Hepatocyte (in vitro differentiated cells): ENCODE results near the gene DHRS7B. TPM values are rescaled to one million over a fixed set of nuclear protein-coding genes. Genes with fewer than 3 reads are reported as not detected.
A peak's percentile ranks its signal among the peaks of the same experiment; 100 is the strongest.

Experiments
- DNase-seq: peaks from one replicate; pipeline ENCODE4 v3.0.0-alpha.2; 2016; ENCODE audit warnings: low spot score
- H2AFZ ChIP-seq: fragments of 200-600 bp; sonication (generic); 2 replicates; pipeline ENCODE4 v1.6.0; 2016; ENCODE audit warnings: antibody characterized with exemption, mild to moderate bottlenecking
- H3K27ac ChIP-seq: fragments of 200-600 bp; sonication (generic); 2 replicates; pipeline ENCODE4 v1.5.1; 2016; ENCODE audit warnings: mild to moderate bottlenecking
- H3K27me3 ChIP-seq: fragments of 200-600 bp; sonication (generic); 2 replicates; pipeline ENCODE4 v1.6.1; 2016
- H3K36me3 ChIP-seq: fragments of 200-600 bp; sonication (generic); replicated peaks from 2 replicates; pipeline ENCODE4 v1.5.1; 2016; ENCODE audit warnings: low read depth; ENCODE audit not compliant: insufficient read depth
- H3K4me1 ChIP-seq: fragments of 200-600 bp; sonication (generic); 2 replicates; pipeline ENCODE4 v1.5.1; 2016; ENCODE audit warnings: mild to moderate bottlenecking, moderate library complexity; ENCODE audit not compliant: insufficient read depth
- H3K4me2 ChIP-seq: fragments of 200-600 bp; sonication (generic); 2 replicates; pipeline ENCODE4 v1.6.0; 2016
- H3K4me3 ChIP-seq: fragments of 200-600 bp; sonication (generic); 2 replicates; pipeline ENCODE4 v1.5.1; 2016; ENCODE audit warnings: mild to moderate bottlenecking
- H3K79me2 ChIP-seq: fragments of 200-600 bp; sonication (generic); 2 replicates; pipeline ENCODE4 v1.6.0; 2017; ENCODE audit warnings: mild to moderate bottlenecking
- H3K9me2 ChIP-seq: fragments of 200-600 bp; sonication (generic); replicated peaks from 2 replicates; pipeline ENCODE4 v1.6.0; 2017; ENCODE audit warnings: mild to moderate bottlenecking; ENCODE audit not compliant: insufficient read depth
- H3K9me3 ChIP-seq: fragments of 200-600 bp; sonication (generic); 2 replicates; pipeline ENCODE4 v1.5.1; 2016; ENCODE audit warnings: low read depth, mild to moderate bottlenecking
- H4K20me1 ChIP-seq: fragments of 200-600 bp; sonication (generic); 2 replicates; pipeline ENCODE4 v1.6.0; 2016; ENCODE audit warnings: mild to moderate bottlenecking; ENCODE audit not compliant: insufficient read depth, poor library complexity, severe bottlenecking
- CTCF ChIP-seq: fragments of 200-600 bp; sonication (generic); IDR thresholded peaks from 2 replicates; pipeline ENCODE4 v1.5.1; 2016; ENCODE audit warnings: antibody characterized with exemption, mild to moderate bottlenecking; ENCODE audit not compliant: poor library complexity
- EZH2 ChIP-seq: fragments of 200-600 bp; sonication (generic); IDR thresholded peaks from 2 replicates; pipeline ENCODE4 v1.6.1; 2016; ENCODE audit warnings: antibody characterized with exemption, mild to moderate bottlenecking, borderline replicate concordance
- EZH2phosphoT487 ChIP-seq: fragments of 200-600 bp; sonication (generic); IDR thresholded peaks from one replicate; pipeline ENCODE4 v1.6.1; 2018; ENCODE audit warnings: antibody characterized with exemption, mild to moderate bottlenecking, low read depth, moderate library complexity; ENCODE audit not compliant: unreplicated experiment, severe bottlenecking
- WGBS: methylation state at CpG from one replicate; pipeline ENCODE4 v1.1.6; 2016; ENCODE audit warnings: low lambda C conversion rate; ENCODE audit errors: missing lambda C conversion rate; 5-methylcytosine and 5-hydroxymethylcytosine counted together
- polyA plus RNA-seq: library from polyadenylated mRNA; unstranded; fragments of >200 nt; fragmentation: Nextera tagmentation; extraction: Ambion mirVana; gene quantifications from 2 replicates; pipeline ENCODE4 v1.2.1, GENCODE V29; 2016
- small RNA-seq: library from RNA; depleted of rRNA; stranded (forward); fragments of <200 nt; gene quantifications from one replicate; pipeline ENCODE3, GENCODE V24; 2014
- total RNA-seq: library from RNA; depleted of rRNA; stranded (reverse); fragments of >200 nt; gene quantifications from 2 replicates; pipeline ENCODE4 v1.2.3, GENCODE V29; 2014

Gene DHRS7B
- total and polyA plus RNA-seq, 2 experiments from 2014 or later = 34.6 to 46.2 TPM

GRCh38 chr17:21235921-21236320, 109.2 kb downstream of the DHRS7B start:
- Histone ChIP-seq H4K20me1 (no peaks in the 10 kb centered on the region), H3K27ac (no peak overlapping the region), H3K79me2 (no peaks in the 10 kb centered on the region), H3K4me1 (no peaks in the 10 kb centered on the region), H3K9me3 (no peaks in the 10 kb centered on the region), H2AFZ (no peak overlapping the region), H3K9me2 (no peaks in the 10 kb centered on the region), H3K4me3 (no peak overlapping the region), H3K4me2 (no peak overlapping the region), H3K36me3 (no peaks in the 10 kb centered on the region), H3K27me3 (no peaks in the 10 kb centered on the region)
- TF ChIP-seq EZH2phosphoT487 = no peak
- no peak for TF ChIP-seq CTCF
- no peak for TF ChIP-seq EZH2
- 86% methylated on average over 1 of the region's 1 CpG for WGBS
- no peak for DNase-seq

- H3K27me3 ChIP-seq = no peaks in the 10 kb centered on the region
- no peak overlapping the region for H2AFZ ChIP-seq
- no peaks in the 10 kb centered on the region for H3K36me3 ChIP-seq
- H3K79me2 ChIP-seq = no peaks in the 10 kb centered on the region
- WGBS = 67% methylated on average over 12 of the region's 12 CpGs
- no peak overlapping the region for H3K27ac ChIP-seq
- no peaks in the 10 kb centered on the region for H3K9me3 ChIP-seq
- no peak overlapping the region for H3K4me3 ChIP-seq
- H3K4me1 ChIP-seq = no peaks in the 10 kb centered on the region
- H4K20me1 ChIP-seq = no peaks in the 10 kb centered on the region
- no peak for DNase-seq
- TF ChIP-seq CTCF (peak; percentile 32), EZH2phosphoT487 (no peak)
- H3K4me2 ChIP-seq = no peak overlapping the region
- H3K9me2 ChIP-seq = no peaks in the 10 kb centered on the region
Measured at GRCh38 chr17:21239680-21240368, 113.1 kb downstream of the DHRS7B start.

GRCh38 chr17:21240369-21241055, 113.7 kb downstream of the DHRS7B start:
- WGBS = 75% methylated on average over 25 of the region's 25 CpGs
- Histone ChIP-seq H2AFZ (no peak overlapping the region), H4K20me1 (no peaks in the 10 kb centered on the region), H3K4me3 (no peak overlapping the region), H3K9me3 (no peaks in the 10 kb centered on the region), H3K27me3 (no peaks in the 10 kb centered on the region), H3K4me2 (no peak overlapping the region), H3K27ac (no peak overlapping the region), H3K9me2 (no peaks in the 10 kb centered on the region), H3K36me3 (no peaks in the 10 kb centered on the region), H3K79me2 (no peaks in the 10 kb centered on the region), H3K4me1 (no peaks in the 10 kb centered on the region)
- DNase-seq = no peak
- TF ChIP-seq EZH2 = no peak

Small RNA genes lying within 50 kb of the gene (small RNA-seq; reads per million reads assigned to genes)
- gene RN7SL426P = not detected

Other genes with a start within 250 kb of the DHRS7B start
- gene USP22, start 84.0 kb upstream of the DHRS7B start, total RNA-seq = 142 and 157 TPM in 2 replicates
- 84.0 and 84.9 TPM in 2 replicates for gene USP22, start 84.0 kb upstream of the DHRS7B start, polyA plus RNA-seq
- 18.4 and 21.6 TPM in 2 replicates for gene TMEM11, start 87.2 kb downstream of the DHRS7B start, total RNA-seq
- 55.4 and 78.1 TPM in 2 replicates for gene TMEM11, start 87.2 kb downstream of the DHRS7B start, polyA plus RNA-seq
- gene NATD1, start 126.4 kb downstream of the DHRS7B start, total RNA-seq = 5.0 and 5.4 TPM in 2 replicates
- gene NATD1, start 126.4 kb downstream of the DHRS7B start, polyA plus RNA-seq = 4.8 and 6.7 TPM in 2 replicates
- 16.1 and 21.8 TPM in 2 replicates for gene MAP2K3, start 157.7 kb downstream of the DHRS7B start, total RNA-seq
- 58.4 and 62.4 TPM in 2 replicates for gene MAP2K3, start 157.7 kb downstream of the DHRS7B start, polyA plus RNA-seq
- gene KCNJ12, start 249.4 kb downstream of the DHRS7B start, total RNA-seq = 0.73 and 0.88 TPM in 2 replicates
- gene KCNJ12, start 249.4 kb downstream of the DHRS7B start, polyA plus RNA-seq = 0.15 and 0.18 TPM in 2 replicates